GM12875 (cell line): ENCODE data around the gene ZDHHC14.

Experiments
- H3K4me3 ChIP-seq: one replicate; pipeline ENCODE4 v1.5.1; 2011; ENCODE audit warnings: low read depth, low read length, control low read depth
- TF ChIP-seq, protein P1 (sequence below): IDR thresholded peaks from 2 replicates; pipeline ENCODE4 v1.5.1; 2011; ENCODE audit warnings: low read depth, mild to moderate bottlenecking, control low read depth, inconsistent platforms, low read length, moderate library complexity, borderline replicate concordance; ENCODE audit not compliant: insufficient read depth

Gene ZDHHC14

DNA sequence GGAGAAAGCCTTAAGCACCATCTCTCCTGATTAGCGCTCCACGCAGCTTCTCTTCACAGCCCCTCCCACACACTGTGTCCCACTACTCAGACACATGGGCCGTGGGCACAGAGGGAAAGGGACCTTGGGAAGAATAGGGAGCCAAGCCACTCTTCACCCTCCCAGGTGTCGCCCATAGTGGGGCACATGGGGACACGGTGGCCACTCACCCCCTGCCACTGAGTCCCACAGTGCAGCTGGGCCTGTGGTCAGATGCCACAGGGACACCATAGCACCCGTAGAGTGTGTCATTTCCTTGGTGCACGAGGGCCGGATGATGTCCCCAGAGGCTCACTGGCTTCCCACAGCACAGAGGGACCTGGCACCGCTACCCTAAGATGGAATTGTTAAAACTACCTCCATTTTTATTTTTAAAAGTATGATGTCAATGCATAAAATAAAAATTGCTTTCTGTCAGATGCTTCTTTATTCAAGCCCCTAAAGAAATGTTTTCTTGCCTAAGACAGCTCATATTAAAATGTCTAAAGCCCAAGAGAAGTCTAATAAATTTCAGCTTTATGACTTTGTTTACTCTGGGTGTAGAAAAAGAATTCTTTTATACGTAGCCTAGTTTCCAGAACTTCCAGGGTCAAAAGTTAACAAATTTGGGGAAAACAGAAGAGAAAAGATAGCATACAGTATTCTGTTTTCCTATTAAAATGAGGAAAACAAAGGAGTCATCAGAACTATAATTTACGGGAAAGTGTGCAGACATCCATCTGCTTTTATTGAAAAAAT, 251.0 kb downstream of the ZDHHC14 start:
- H3K4me3 ChIP-seq: no peak overlapping the region
- TF ChIP-seq, protein P1, sequence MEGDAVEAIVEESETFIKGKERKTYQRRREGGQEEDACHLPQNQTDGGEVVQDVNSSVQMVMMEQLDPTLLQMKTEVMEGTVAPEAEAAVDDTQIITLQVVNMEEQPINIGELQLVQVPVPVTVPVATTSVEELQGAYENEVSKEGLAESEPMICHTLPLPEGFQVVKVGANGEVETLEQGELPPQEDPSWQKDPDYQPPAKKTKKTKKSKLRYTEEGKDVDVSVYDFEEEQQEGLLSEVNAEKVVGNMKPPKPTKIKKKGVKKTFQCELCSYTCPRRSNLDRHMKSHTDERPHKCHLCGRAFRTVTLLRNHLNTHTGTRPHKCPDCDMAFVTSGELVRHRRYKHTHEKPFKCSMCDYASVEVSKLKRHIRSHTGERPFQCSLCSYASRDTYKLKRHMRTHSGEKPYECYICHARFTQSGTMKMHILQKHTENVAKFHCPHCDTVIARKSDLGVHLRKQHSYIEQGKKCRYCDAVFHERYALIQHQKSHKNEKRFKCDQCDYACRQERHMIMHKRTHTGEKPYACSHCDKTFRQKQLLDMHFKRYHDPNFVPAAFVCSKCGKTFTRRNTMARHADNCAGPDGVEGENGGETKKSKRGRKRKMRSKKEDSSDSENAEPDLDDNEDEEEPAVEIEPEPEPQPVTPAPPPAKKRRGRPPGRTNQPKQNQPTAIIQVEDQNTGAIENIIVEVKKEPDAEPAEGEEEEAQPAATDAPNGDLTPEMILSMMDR: no peak

DNA sequence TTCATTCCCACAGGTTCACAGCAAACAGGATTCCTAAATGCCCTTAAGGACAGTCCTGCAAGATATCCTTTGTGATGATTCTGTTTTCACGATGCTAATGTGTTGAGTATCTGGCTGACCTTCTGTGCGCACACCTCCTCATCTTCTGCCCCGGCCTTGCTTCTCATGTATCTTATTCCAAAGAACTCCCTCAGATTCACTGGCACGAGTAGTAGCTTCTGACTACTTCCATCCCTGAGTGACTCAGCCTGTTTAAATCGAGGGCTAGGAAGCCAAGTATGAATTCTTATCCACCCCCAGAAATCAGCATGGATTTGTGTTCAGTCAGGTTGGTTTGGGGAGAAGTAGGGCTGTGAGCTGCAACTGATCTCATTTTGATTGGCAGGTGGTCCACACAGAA, 251.8 kb downstream of the ZDHHC14 start:
- no peak overlapping the region for H3K4me3 ChIP-seq
- TF ChIP-seq, protein P1: no peak

GRCh38 chr6:157634546-157634945, 253.6 kb downstream of the ZDHHC14 start:
- H3K4me3 ChIP-seq: no peak overlapping the region
- TF ChIP-seq, protein P1: no peak

- H3K4me3 ChIP-seq: no peak overlapping the region
- TF ChIP-seq, protein P1: no peak
These were observed 254.6 kb downstream of the ZDHHC14 start for GRCh38 chr6:157635388-157636244.

GRCh38 chr6:157637516-157637915, 256.5 kb downstream of the ZDHHC14 start:
- H3K4me3 ChIP-seq: no peak overlapping the region
- TF ChIP-seq, protein P1: no peak

- TF ChIP-seq, protein P1: no peak
- no peak overlapping the region for H3K4me3 ChIP-seq
These were observed 257.1 kb downstream of the ZDHHC14 start for GRCh38 chr6:157637941-157638662.
